Subcutaneous abdominal adipose tissue (tissue), 5 donors: ENCODE measurements around the gene TYK2.
"Not testable (repeated sequence)": the region's sequence is repeated elsewhere in the genome, so short reads cannot be mapped to it uniquely, and the experiment has no call there.

Source experiments
- H3K27ac ChIP-seq: one replicate; pipeline ENCODE4 v1.7.0; 2013; ENCODE audit warnings: low read depth, mild to moderate bottlenecking, inconsistent platforms, low read length, moderate library complexity
- H3K27me3 ChIP-seq, 5 donors: one replicate each; pipeline ENCODE4 v1.7.0; 2013; ENCODE audit warnings: low read length in 5 of 5, inconsistent platforms in 1 of 5; ENCODE audit not compliant: control insufficient read depth in 5 of 5, insufficient read depth in 4 of 5
- H3K36me3 ChIP-seq, 5 donors: one replicate each; pipeline ENCODE4 v1.7.0; 2013; ENCODE audit warnings: low read length in 5 of 5; ENCODE audit not compliant: control insufficient read depth in 5 of 5, insufficient read depth in 5 of 5
- H3K4me1 ChIP-seq, 5 donors: one replicate each; pipeline ENCODE4 v1.7.0; 2013; ENCODE audit warnings: low read length in 5 of 5, mild to moderate bottlenecking in 3 of 5, moderate library complexity in 1 of 5; ENCODE audit not compliant: control insufficient read depth in 5 of 5, insufficient read depth in 5 of 5
- H3K4me3 ChIP-seq, 5 donors: one replicate each; pipeline ENCODE4 v1.7.0; 2013; ENCODE audit warnings: low read length in 5 of 5, low read depth in 1 of 5
- H3K9ac ChIP-seq, 5 donors: one replicate each; pipeline ENCODE4 v1.7.0; 2013; ENCODE audit warnings: low read length in 5 of 5, mild to moderate bottlenecking in 4 of 5, moderate library complexity in 3 of 5
- H3K9me3 ChIP-seq, 5 donors: one replicate each; pipeline ENCODE4 v1.7.0; 2013; ENCODE audit warnings: low read length in 5 of 5; ENCODE audit not compliant: control insufficient read depth in 5 of 5
- donor health status: healthy.
- donor health status: healthy.
- donor health status: healthy.
- donor health status: healthy.
- donor health status: healthy.

TYK2 gene

GRCh38 chr19:10419646-10420443 lies 39.5 kb upstream of the TYK2 start:
- Histone ChIP-seq H3K9me3 (no peaks in the 10 kb centered on the region), H3K4me3 (peak overlapping the region in 3 of 5 donors; percentile 12 to 38 (median 17)), H3K27ac (no peak overlapping the region), H3K9ac (no peak overlapping the region), H3K36me3 (no peaks in the 10 kb centered on the region), H3K27me3 (peaks cover 49 to 60% (median 54%) of the 10 kb centered on the region in 5 donors), H3K4me1 (peaks cover 0 to 52% (median 36%) of the 10 kb centered on the region in 5 donors)

GRCh38 chr19:10419200-10419645 lies 38.9 kb upstream of the TYK2 start:
- no peaks in the 10 kb centered on the region for H3K36me3 ChIP-seq
- peaks cover 49 to 60% (median 54%) of the 10 kb centered on the region in 5 donors for H3K27me3 ChIP-seq
- H3K4me3 ChIP-seq, result peak overlapping the region in 1 of 5 donors; percentile 38
- no peak overlapping the region for H3K9ac ChIP-seq
- H3K27ac ChIP-seq, result no peak overlapping the region
- H3K9me3 ChIP-seq, result no peaks in the 10 kb centered on the region
- peaks cover 0 to 46% (median 30%) of the 10 kb centered on the region in 5 donors for H3K4me1 ChIP-seq

GRCh38 chr19:10418485-10419199 lies 38.3 kb upstream of the TYK2 start:
- H3K4me3 ChIP-seq, result no peak overlapping the region
- no peak overlapping the region for H3K9ac ChIP-seq
- no peak overlapping the region for H3K27ac ChIP-seq
- peaks cover 45 to 56% (median 49%) of the 10 kb centered on the region in 5 donors for H3K27me3 ChIP-seq
- no peaks in the 10 kb centered on the region for H3K9me3 ChIP-seq
- H3K4me1 ChIP-seq, result peaks cover 0 to 40% (median 24%) of the 10 kb centered on the region in 5 donors
- H3K36me3 ChIP-seq, result no peaks in the 10 kb centered on the region

GRCh38 chr19:10418235-10418484 lies 37.8 kb upstream of the TYK2 start:
- Histone ChIP-seq H3K4me1 (peaks cover 0 to 37% (median 23%) of the 10 kb centered on the region in 5 donors), H3K9me3 (no peaks in the 10 kb centered on the region), H3K9ac (no peak overlapping the region), H3K27me3 (peaks cover 45 to 53% (median 48%) of the 10 kb centered on the region in 5 donors), H3K36me3 (no peaks in the 10 kb centered on the region), H3K27ac (no peak overlapping the region), H3K4me3 (no peak overlapping the region)

GRCh38 chr19:10417541-10418234 lies 37.3 kb upstream of the TYK2 start:
- Histone ChIP-seq H3K36me3 (no peaks in the 10 kb centered on the region), H3K9ac (no peak overlapping the region), H3K9me3 (no peaks in the 10 kb centered on the region), H3K4me3 (no peak overlapping the region), H3K27me3 (peaks cover 45 to 51% (median 48%) of the 10 kb centered on the region in 5 donors), H3K4me1 (peaks cover 0 to 37% (median 23%) of the 10 kb centered on the region in 5 donors), H3K27ac (no peak overlapping the region)

- Histone ChIP-seq H3K9ac (peak overlapping the region in 4 of 5 donors; percentile 6 to 77 (median 69)), H3K27ac (no peak overlapping the region), H3K27me3 (peaks cover 37 to 41% (median 40%) of the 10 kb centered on the region in 5 donors)
These were observed 36.2 kb upstream of the TYK2 start for GRCh38 chr19:10416380-10417257.

GRCh38 chr19:10416083-10416379 lies 35.7 kb upstream of the TYK2 start:
- no peaks in the 10 kb centered on the region for H3K9me3 ChIP-seq
- peaks cover 31 to 35% (median 34%) of the 10 kb centered on the region in 5 donors for H3K27me3 ChIP-seq
- peak overlapping the region in 4 of 5 donors; percentile 6 to 77 (median 69) for H3K9ac ChIP-seq
- peak overlapping the region; percentile 63 to 77 (median 64) for H3K4me3 ChIP-seq
- no peak overlapping the region for H3K27ac ChIP-seq
- H3K36me3 ChIP-seq, result no peaks in the 10 kb centered on the region
- H3K4me1 ChIP-seq, result peaks cover 0 to 33% (median 26%) of the 10 kb centered on the region in 5 donors

More at GRCh38 chr19:10416380-10417257, 36.2 kb upstream of the TYK2 start:
- peaks cover 0 to 37% (median 26%) of the 10 kb centered on the region in 5 donors for H3K4me1 ChIP-seq
- no peaks in the 10 kb centered on the region for H3K9me3 ChIP-seq
- H3K4me3 ChIP-seq, result peak overlapping the region; percentile 63 to 77 (median 64)
- H3K36me3 ChIP-seq, result no peaks in the 10 kb centered on the region

DNA sequence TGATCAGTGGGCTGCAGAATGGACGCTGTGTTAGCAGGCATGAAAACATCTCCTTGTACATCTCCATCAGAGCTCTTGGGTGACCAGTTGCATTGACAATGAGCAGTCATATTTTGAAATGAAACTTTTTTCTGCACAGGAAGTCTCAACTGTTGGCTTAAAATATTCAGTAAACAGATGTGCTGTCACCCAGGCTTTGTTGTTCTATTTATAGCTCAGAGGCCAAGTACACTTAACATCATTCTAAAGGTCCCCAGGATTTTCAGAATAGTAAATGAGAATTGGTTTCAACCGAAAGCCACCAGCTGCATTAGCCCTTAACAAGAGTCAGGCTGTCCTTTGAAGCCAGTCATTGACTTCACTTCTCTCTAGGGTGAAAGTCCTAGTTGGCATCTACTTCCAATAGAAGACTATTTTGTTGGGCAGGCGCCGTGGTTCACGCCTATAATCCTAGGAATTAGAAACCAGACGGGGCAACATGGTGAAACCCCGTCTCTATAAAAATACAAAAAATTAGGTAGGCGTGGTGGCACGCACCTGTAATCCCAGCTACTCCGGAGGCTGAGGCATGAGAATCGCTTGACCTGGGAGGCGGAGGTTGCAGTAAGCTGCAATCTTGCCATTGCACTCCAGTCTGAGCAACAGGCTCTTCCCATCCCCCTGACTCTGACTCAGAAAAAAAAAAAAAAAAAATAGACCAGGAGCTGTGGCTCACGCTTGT lies 32.0 kb upstream of the TYK2 start:
- H3K9me3 ChIP-seq, result no peaks in the 10 kb centered on the region
- no peak overlapping the region for H3K9ac ChIP-seq
- no peak overlapping the region for H3K4me3 ChIP-seq
- H3K36me3 ChIP-seq, result no peaks in the 10 kb centered on the region
- peaks cover 8 to 16% (median 12%) of the 10 kb centered on the region in 5 donors for H3K27me3 ChIP-seq
- peaks cover 0 to 29% (median 12%) of the 10 kb centered on the region in 5 donors for H3K4me1 ChIP-seq
- H3K27ac ChIP-seq, result no peak overlapping the region

- not testable (repeated sequence) for H3K4me3 ChIP-seq, H3K9me3 ChIP-seq, H3K27me3 ChIP-seq, H3K27ac ChIP-seq, H3K36me3 ChIP-seq, H3K9ac ChIP-seq
- peaks cover 0 to 24% (median 7%) of the 10 kb centered on the region in 5 donors for H3K4me1 ChIP-seq
These were observed 30.9 kb upstream of the TYK2 start for GRCh38 chr19:10411224-10411623.
